ENCODE results near the gene C10orf71.

DNA sequence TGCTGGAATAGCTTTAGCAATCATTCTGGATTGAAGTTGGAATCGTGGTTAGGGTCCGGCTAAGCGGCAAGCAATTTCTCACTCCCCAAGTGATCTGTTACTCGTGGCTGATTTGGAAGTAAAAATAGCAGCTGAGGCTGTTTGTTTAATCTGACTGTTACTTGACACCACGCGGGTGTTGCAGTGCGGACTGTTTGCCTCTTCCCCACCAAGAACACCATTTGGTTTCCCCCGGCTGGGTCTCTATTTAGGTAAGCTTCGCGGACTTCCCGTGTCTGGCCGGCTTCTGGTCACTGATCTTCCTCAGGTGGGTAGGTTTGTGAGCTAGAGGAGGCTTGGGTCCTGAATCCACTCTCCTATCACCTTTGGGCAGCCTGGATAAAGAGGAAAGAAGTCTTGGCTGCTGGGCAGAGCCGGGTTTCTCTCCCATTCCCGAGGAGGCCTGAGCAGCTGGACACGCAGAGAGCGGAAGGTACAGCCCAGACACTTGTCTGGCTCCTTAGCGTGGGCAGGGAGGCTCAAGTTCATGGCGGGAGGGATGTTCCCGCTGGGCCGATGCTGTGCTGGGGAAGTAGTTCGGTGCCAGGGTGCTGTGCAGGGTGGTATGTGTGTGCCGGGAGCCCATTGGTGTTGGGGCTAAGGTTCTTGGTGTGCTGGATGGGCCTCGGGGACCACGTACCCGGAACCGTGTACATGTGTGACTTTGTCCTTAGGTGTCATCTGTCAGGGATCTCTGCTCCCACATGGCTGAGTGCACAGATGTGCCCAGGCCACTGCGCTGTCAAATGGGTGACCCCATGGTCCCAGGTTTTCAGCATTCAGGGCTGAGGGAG is at the start of gene C10orf71:
- TF ChIP-seq, protein P1, sequence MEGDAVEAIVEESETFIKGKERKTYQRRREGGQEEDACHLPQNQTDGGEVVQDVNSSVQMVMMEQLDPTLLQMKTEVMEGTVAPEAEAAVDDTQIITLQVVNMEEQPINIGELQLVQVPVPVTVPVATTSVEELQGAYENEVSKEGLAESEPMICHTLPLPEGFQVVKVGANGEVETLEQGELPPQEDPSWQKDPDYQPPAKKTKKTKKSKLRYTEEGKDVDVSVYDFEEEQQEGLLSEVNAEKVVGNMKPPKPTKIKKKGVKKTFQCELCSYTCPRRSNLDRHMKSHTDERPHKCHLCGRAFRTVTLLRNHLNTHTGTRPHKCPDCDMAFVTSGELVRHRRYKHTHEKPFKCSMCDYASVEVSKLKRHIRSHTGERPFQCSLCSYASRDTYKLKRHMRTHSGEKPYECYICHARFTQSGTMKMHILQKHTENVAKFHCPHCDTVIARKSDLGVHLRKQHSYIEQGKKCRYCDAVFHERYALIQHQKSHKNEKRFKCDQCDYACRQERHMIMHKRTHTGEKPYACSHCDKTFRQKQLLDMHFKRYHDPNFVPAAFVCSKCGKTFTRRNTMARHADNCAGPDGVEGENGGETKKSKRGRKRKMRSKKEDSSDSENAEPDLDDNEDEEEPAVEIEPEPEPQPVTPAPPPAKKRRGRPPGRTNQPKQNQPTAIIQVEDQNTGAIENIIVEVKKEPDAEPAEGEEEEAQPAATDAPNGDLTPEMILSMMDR (conservative IDR thresholded peaks at IDR 0.05; ENCODE audit: low read depth, low read length): no peak
- no peak for TF ChIP-seq EZH2 (IDR thresholded peaks at IDR 0.05; ENCODE audit: borderline replicate concordance, low read depth, low read length, poor library complexity, severe bottlenecking)
